HepG2 (cell line): ENCODE measurements around the gene RAB34. TPM values are rescaled to one million over a fixed set of nuclear protein-coding genes. Genes with fewer than 3 reads are reported as not detected.

Experiments
- ATAC-seq: fragments of 200-7000 bp; cut with Tn5 transposase; 3 replicates; pipeline ENCODE4 v1.9.1; 2020; ENCODE audit warnings: mild to moderate bottlenecking, moderate library complexity
- BruUV-seq: library from RNA; stranded (reverse); fragments of 400-500 nt; replicated peaks from 2 replicates; lab custom pipeline; 2021; lab: Mats Ljungman, UMichigan
- CTCF ChIA-PET: fragments of 300-600 bp; formaldehyde crosslinking; extraction: SDS; loops from one replicate; lab custom pipeline; 2021; ENCODE audit warnings: low total read pairs, inconsistent platforms, low intra/inter-chr PET ratio; lab: Yijun Ruan, JAX
- POLR2A ChIA-PET: fragments of 350-600 bp; sonication (Branson Sonifier 250); formaldehyde crosslinking; loops from one replicate; lab custom pipeline; 2020; ENCODE audit warnings: antibody characterized with exemption, inconsistent platforms; lab: Yijun Ruan, JAX
- DNase-seq: peaks from one replicate; pipeline ENCODE4 v3.0.0-alpha.2; 2015; ENCODE audit warnings: low spot score
- FAIRE-seq: peaks from 3 replicates; lab custom pipeline; 2011; peaks lifted over from hg19 to GRCh38; lab: Jason Lieb, UNC
- H2AFZ ChIP-seq: one replicate; pipeline ENCODE4 v1.6.1; 2011; ENCODE audit warnings: low read length, inconsistent platforms
- H3K27ac ChIP-seq: fragments of 300-600 bp; 3 replicates; pipeline ENCODE4 v1.8.0; 2011; ENCODE audit warnings: mixed run types, mild to moderate bottlenecking, mixed read lengths, low read length, inconsistent platforms; ENCODE audit not compliant: insufficient read depth; ENCODE audit errors: extremely low read length
- H3K27me3 ChIP-seq, 2 experiments: fragments of 200-600 bp in 1 of 2; 2 replicates in 1 of 2; 3 replicates in 1 of 2; pipeline versions ENCODE4 v1.6.0 to v1.8.0; 2011; ENCODE audit warnings: low read length in 2 of 2, mild to moderate bottlenecking in 2 of 2, moderate library complexity in 2 of 2, inconsistent platforms in 1 of 2; ENCODE audit not compliant: insufficient read depth in 2 of 2, control insufficient read depth in 1 of 2
- H3K36me3 ChIP-seq, 2 experiments: fragments of 200-600 bp in 1 of 2; replicated peaks in 1 of 2; 2 replicates in 1 of 2; 3 replicates in 1 of 2; pipeline versions ENCODE4 v1.5.1 to v1.8.0; 2011; ENCODE audit warnings: low read length in 2 of 2, inconsistent platforms in 1 of 2; ENCODE audit not compliant: insufficient read depth in 2 of 2, control insufficient read depth in 1 of 2
- H3K4me1 ChIP-seq: 2 replicates; pipeline ENCODE4 v1.5.1; 2012; ENCODE audit warnings: low read length, inconsistent platforms; ENCODE audit not compliant: insufficient read depth
- H3K4me2 ChIP-seq: 2 replicates; pipeline ENCODE4 v1.6.0; 2011; ENCODE audit warnings: low read depth, low read length, inconsistent platforms
- H3K4me3 ChIP-seq, 3 experiments: fragments of 200-600 bp in 1 of 3; sonication (generic), shearing (Covaris generic) in 1 of 3; replicated peaks in 1 of 3; 2 replicates each; pipeline ENCODE4 v1.5.1; 2011 to 2016; ENCODE audit warnings: low read length in 3 of 3, inconsistent platforms in 2 of 3, low read depth in 2 of 3, mild to moderate bottlenecking in 2 of 3, control low read depth in 1 of 3, mixed read lengths in 1 of 3; ENCODE audit not compliant: insufficient read depth in 1 of 3
- H3K79me2 ChIP-seq: one replicate; pipeline ENCODE4 v1.6.1; 2011; ENCODE audit warnings: low read length, inconsistent platforms; ENCODE audit not compliant: insufficient read depth
- H3K9ac ChIP-seq: 2 replicates; pipeline ENCODE4 v1.6.0; 2011; ENCODE audit warnings: mild to moderate bottlenecking, low read depth, low read length, inconsistent platforms; ENCODE audit not compliant: insufficient read depth
- H3K9me3 ChIP-seq: 2 replicates; pipeline ENCODE4 v1.5.1; 2012; ENCODE audit warnings: mild to moderate bottlenecking, low read length
- H4K20me1 ChIP-seq: 2 replicates; pipeline ENCODE4 v1.6.0; 2011; ENCODE audit warnings: inconsistent platforms, mild to moderate bottlenecking, low read length, moderate library complexity; ENCODE audit not compliant: insufficient read depth
- IKZF1 ChIP-seq: fragments of 450-650 bp; IDR thresholded peaks from 2 replicates; pipeline ENCODE4 v1.7.1; 2016
- TBL1XR1 ChIP-seq: fragments of 150-350 bp; IDR thresholded peaks from 2 replicates; pipeline ENCODE4 v1.6.1; 2014; ENCODE audit warnings: borderline replicate concordance, low read length; ENCODE audit not compliant: partially characterized antibody
- ZNF451 ChIP-seq: sonication (generic); formaldehyde crosslinking; IDR thresholded peaks from 2 replicates; pipeline ENCODE4 v1.5.0; 2020; ENCODE audit warnings: mild to moderate bottlenecking, missing genetic modification reagents
- ZNF773 ChIP-seq: sonication (generic); formaldehyde crosslinking; IDR thresholded peaks from 2 replicates; pipeline ENCODE4 v1.4.0; 2020; ENCODE audit warnings: missing genetic modification reagents, borderline replicate concordance
- ZNF883 ChIP-seq: sonication (generic); formaldehyde crosslinking; IDR thresholded peaks from 2 replicates; pipeline ENCODE4 v1.5.1; 2020; ENCODE audit warnings: mild to moderate bottlenecking, missing genetic modification reagents; ENCODE audit errors: not compliant biosample characterization
- WGBS: methylation state at CpG from one replicate; pipeline ENCODE4 v1.1.6; 2017; ENCODE audit warnings: low lambda C conversion rate; 5-methylcytosine and 5-hydroxymethylcytosine counted together
- in situ Hi-C: cut with HindIII; loops from 2 replicates; pipeline ENCODE4 v1.10.0; 2017; ENCODE audit warnings: low pct_unique_long_range_greater_than_20kb; ENCODE audit not compliant: extremely low pct_ligation_motif_present
- intact Hi-C: fragments of 100-400 bp; cut with micrococcal nuclease; formaldehyde crosslinking; loops from one replicate; pipeline ENCODE4 v1.10.0; 2022; ENCODE audit not compliant: unreplicated experiment
- polyA plus RNA-seq, 8 experiments: library from polyadenylated mRNA; depleted of rRNA in 3 of 8; stranded (reverse) in 7 of 8; unstranded in 1 of 8; fragments of >200 nt; fragmentation: Illumina TruSeq in 4 of 8; extraction: Trizol in 4 of 8; gene quantifications; 2 replicates each; pipeline versions ENCODE4 v1.2.1 to v1.2.3, GENCODE V29; 2011 to 2016; ENCODE audit warnings: low read depth in 4 of 8, missing spikeins in 1 of 8, mixed read lengths in 1 of 8; ENCODE audit not compliant: insufficient read depth in 1 of 8
- total RNA-seq, 5 experiments: library from RNA; depleted of rRNA; stranded (reverse); fragments of >200 nt; fragmentation: Illumina TruSeq; extraction: Trizol; gene quantifications; 2 replicates each; pipeline ENCODE4 v1.2.3, GENCODE V29; 2016; ENCODE audit warnings: low read depth in 1 of 5
- TF ChIP-seq, protein P1 (sequence below): sonication (generic); formaldehyde crosslinking; IDR thresholded peaks from 2 replicates; pipeline ENCODE4 v1.5.0; 2020; ENCODE audit warnings: mild to moderate bottlenecking, missing genetic modification reagents, borderline replicate concordance
- TF ChIP-seq, protein P2 (sequence below): sonication (generic); formaldehyde crosslinking; IDR thresholded peaks from 2 replicates; pipeline ENCODE4 v1.5.0; 2020; ENCODE audit warnings: mild to moderate bottlenecking, missing genetic modification reagents

Gene RAB34
- total and polyA plus RNA-seq, 2 of the 13 experiments (the other 11 are each of a cell fraction or from before 2014, with no cell fraction given), result 0.49 TPM; not detected in 1

DNA sequence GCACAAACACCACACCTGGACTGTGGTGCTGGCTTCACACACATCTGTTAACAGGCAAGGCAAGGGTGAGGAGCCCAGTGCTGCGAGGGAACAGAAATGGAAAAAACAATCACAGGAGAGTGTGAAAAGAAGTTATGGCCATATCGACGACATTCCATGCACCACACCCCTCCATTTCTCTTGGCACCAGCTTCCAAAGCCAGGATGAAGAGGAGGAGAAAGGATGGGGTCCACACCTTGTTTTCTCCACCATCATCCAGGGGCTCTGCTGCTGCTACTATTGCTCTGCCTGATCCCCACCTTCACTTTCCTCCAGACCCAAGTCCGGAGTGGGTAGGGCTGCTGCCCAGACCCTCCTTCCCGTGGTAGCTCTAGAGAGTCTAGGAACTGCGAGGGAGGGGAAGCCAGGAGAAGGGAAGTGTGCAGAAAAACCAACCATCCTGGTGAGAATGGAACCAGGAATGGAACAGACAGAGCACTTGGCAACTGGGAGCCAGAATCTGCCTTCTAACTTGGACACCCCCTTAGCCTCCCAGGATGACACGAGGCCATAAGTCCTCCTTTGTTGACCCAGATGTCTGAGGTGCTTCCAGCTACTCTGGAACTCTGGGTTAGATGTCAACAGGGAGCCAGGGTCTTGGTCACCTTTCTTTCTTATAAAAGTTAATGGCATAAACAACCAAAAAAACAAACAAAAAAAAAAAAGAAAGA is 4.8 kb downstream of the RAB34 start:
- intact Hi-C loops (no loop called here), in situ Hi-C loops (no loop called here)
- CTCF ChIA-PET, result interaction anchor here (0.6 kb wide), 1 partner anchor 37 kb away, joined by 3 read pairs; no protein-coding TSS in a partner anchor
- POLR2A ChIA-PET, result interaction anchor here (3.5 to 10.1 kb wide), 3 partner anchors 12 to 15 kb away, joined by 19 to 145 read pairs (median 45); partner anchors contain the start of genes NEK8 and TLCD1
- no peak overlapping the region; the same call in 1 of the 2 replicates for H3K4me2 ChIP-seq
- no peak overlapping the region for H2AFZ ChIP-seq
- no TSS peak for BruUV-seq
- H3K27me3 ChIP-seq, result peaks cover 2 to 3% of the 10 kb centered on the region in 2 experiments; a peak in 2 of 5 replicates
- H3K79me2 ChIP-seq, result no peaks in the 10 kb centered on the region
- ATAC-seq (no peak), FAIRE-seq (no peak), DNase-seq (no peak)
- H4K20me1 ChIP-seq, result no peaks in the 10 kb centered on the region
- no peaks in the 10 kb centered on the region for H3K36me3 ChIP-seq
- no peak overlapping the region for H3K27ac ChIP-seq
- WGBS, result 48% methylated on average over 7 of the region's 7 CpGs
- no peak for TF ChIP-seq TBL1XR1
- TF ChIP-seq ZNF451 (CRISPR knock-in tag), result no peak
- TF ChIP-seq, protein P1, sequence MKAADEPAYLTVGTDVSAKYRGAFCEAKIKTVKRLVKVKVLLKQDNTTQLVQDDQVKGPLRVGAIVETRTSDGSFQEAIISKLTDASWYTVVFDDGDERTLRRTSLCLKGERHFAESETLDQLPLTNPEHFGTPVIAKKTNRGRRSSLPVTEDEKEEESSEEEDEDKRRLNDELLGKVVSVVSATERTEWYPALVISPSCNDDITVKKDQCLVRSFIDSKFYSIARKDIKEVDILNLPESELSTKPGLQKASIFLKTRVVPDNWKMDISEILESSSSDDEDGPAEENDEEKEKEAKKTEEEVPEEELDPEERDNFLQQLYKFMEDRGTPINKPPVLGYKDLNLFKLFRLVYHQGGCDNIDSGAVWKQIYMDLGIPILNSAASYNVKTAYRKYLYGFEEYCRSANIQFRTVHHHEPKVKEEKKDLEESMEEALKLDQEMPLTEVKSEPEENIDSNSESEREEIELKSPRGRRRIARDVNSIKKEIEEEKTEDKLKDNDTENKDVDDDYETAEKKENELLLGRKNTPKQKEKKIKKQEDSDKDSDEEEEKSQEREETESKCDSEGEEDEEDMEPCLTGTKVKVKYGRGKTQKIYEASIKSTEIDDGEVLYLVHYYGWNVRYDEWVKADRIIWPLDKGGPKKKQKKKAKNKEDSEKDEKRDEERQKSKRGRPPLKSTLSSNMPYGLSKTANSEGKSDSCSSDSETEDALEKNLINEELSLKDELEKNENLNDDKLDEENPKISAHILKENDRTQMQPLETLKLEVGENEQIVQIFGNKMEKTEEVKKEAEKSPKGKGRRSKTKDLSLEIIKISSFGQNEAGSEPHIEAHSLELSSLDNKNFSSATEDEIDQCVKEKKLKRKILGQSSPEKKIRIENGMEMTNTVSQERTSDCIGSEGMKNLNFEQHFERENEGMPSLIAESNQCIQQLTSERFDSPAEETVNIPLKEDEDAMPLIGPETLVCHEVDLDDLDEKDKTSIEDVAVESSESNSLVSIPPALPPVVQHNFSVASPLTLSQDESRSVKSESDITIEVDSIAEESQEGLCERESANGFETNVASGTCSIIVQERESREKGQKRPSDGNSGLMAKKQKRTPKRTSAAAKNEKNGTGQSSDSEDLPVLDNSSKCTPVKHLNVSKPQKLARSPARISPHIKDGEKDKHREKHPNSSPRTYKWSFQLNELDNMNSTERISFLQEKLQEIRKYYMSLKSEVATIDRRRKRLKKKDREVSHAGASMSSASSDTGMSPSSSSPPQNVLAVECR (CRISPR knock-in tag), result 0 out of 2 replicates have a peak, but pooled peaks have one; percentile 18
- TF ChIP-seq ZNF883 (CRISPR knock-in tag), result no peak
- TF ChIP-seq IKZF1, result no peak
- no peak for TF ChIP-seq ZNF773 (CRISPR knock-in tag)
- TF ChIP-seq, protein P2, sequence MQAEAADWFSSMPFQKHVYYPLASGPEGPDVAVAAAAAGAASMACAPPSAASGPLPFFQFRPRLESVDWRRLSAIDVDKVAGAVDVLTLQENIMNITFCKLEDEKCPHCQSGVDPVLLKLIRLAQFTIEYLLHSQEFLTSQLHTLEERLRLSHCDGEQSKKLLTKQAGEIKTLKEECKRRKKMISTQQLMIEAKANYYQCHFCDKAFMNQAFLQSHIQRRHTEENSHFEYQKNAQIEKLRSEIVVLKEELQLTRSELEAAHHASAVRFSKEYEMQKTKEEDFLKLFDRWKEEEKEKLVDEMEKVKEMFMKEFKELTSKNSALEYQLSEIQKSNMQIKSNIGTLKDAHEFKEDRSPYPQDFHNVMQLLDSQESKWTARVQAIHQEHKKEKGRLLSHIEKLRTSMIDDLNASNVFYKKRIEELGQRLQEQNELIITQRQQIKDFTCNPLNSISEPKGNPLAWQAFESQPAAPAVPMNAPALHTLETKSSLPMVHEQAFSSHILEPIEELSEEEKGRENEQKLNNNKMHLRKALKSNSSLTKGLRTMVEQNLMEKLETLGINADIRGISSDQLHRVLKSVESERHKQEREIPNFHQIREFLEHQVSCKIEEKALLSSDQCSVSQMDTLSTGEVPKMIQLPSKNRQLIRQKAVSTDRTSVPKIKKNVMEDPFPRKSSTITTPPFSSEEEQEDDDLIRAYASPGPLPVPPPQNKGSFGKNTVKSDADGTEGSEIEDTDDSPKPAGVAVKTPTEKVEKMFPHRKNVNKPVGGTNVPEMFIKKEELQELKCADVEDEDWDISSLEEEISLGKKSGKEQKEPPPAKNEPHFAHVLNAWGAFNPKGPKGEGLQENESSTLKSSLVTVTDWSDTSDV, result no peak
- H3K9ac ChIP-seq, result 0 out of 2 replicates have a peak overlapping the region, but pooled peaks have one; percentile 2
- H3K9me3 ChIP-seq, result no peaks in the 10 kb centered on the region
- H3K4me1 ChIP-seq, result peaks cover 47% of the 10 kb centered on the region
- 0 out of 6 replicates have a peak overlapping the region, but pooled peaks of 1 of the 3 experiments have one; percentile 4 for H3K4me3 ChIP-seq
